ENCODE data around the gene BRIX1.

GRCh38 chr5:34886392-34887119 lies 29.0 kb upstream of the BRIX1 start:
- TF ChIP-seq POLR2AphosphoS5 (IDR thresholded peaks at IDR 0.05; ENCODE audit: low read depth, low read length) (no peak), TAF1 (IDR thresholded peaks at IDR 0.05; ENCODE audit: low read depth, low read length) (no peak), POLR2A (IDR thresholded peaks at IDR 0.05; ENCODE audit: low read depth, low read length) (no peak), POU2F2 (IDR thresholded peaks at IDR 0.05; ENCODE audit: low read depth, low read length) (no peak), PAX5 (IDR thresholded peaks at IDR 0.05; ENCODE audit: insufficient read depth, low read length, severe bottlenecking) (no peak)
